OCI-LY1 (cell line): ENCODE measurements around the gene C2CD3.

ENCODE experiments used
- H2AFZ ChIP-seq: fragments of 200-600 bp; sonication (generic), shearing (Covaris generic); 2 replicates; pipeline ENCODE4 v1.6.0; 2014; ENCODE audit warnings: antibody characterized with exemption, mild to moderate bottlenecking, low read length
- H3F3A ChIP-seq: fragments of 200-600 bp; sonication (generic), shearing (Covaris generic); 2 replicates; pipeline ENCODE4 v1.6.0; 2014; ENCODE audit warnings: mild to moderate bottlenecking, antibody characterized with exemption, low read length, moderate library complexity; ENCODE audit not compliant: insufficient read depth
- H3K27ac ChIP-seq: fragments of 200-600 bp; sonication (generic); 2 replicates; pipeline ENCODE4 v1.5.1; 2014; ENCODE audit warnings: low read length, mixed run types, mild to moderate bottlenecking, low read depth; ENCODE audit not compliant: poor library complexity, severe bottlenecking
- H3K27me3 ChIP-seq: fragments of 200-600 bp; sonication (generic); 2 replicates; pipeline ENCODE4 v1.6.0; 2014; ENCODE audit warnings: antibody characterized with exemption, mild to moderate bottlenecking, low read length, moderate library complexity; ENCODE audit not compliant: insufficient read depth
- H3K36me3 ChIP-seq: fragments of 200-600 bp; sonication (generic); 2 replicates; pipeline ENCODE4 v1.6.1; 2014; ENCODE audit warnings: mild to moderate bottlenecking, antibody characterized with exemption, low read length, moderate library complexity, mixed read lengths; ENCODE audit not compliant: insufficient read depth
- H3K4me1 ChIP-seq: fragments of 200-600 bp; sonication (generic); 2 replicates; pipeline ENCODE4 v1.5.1; 2014; ENCODE audit warnings: mild to moderate bottlenecking, low read length, moderate library complexity; ENCODE audit not compliant: insufficient read depth, severe bottlenecking
- H3K4me2 ChIP-seq: fragments of 200-600 bp; sonication (generic), shearing (Covaris generic); 2 replicates; pipeline ENCODE4 v1.6.1; 2014; ENCODE audit warnings: low read length
- H3K4me3 ChIP-seq: fragments of 200-600 bp; sonication (generic); 2 replicates; pipeline ENCODE4 v1.5.1; 2014; ENCODE audit warnings: low read length, low read depth, mild to moderate bottlenecking, mixed read lengths; ENCODE audit not compliant: poor library complexity, severe bottlenecking
- H3K79me2 ChIP-seq: fragments of 200-600 bp; shearing (Covaris generic); 2 replicates; pipeline ENCODE4 v1.6.1; 2016; ENCODE audit warnings: mixed run types, low read length, mixed read lengths; ENCODE audit not compliant: insufficient read depth
- H3K9ac ChIP-seq: fragments of 200-600 bp; sonication (generic), shearing (Covaris generic); 2 replicates; pipeline ENCODE4 v1.6.1; 2014; ENCODE audit warnings: mild to moderate bottlenecking, low read length, mixed read lengths
- H3K9me2 ChIP-seq: fragments of 200-600 bp; sonication (generic), shearing (Covaris generic); 2 replicates; pipeline ENCODE4 v1.6.1; 2014; ENCODE audit warnings: low read depth, mild to moderate bottlenecking, low read length, mixed read lengths
- H3K9me3 ChIP-seq: fragments of 200-600 bp; shearing (Covaris generic); 2 replicates; pipeline ENCODE4 v1.6.1; 2014; ENCODE audit warnings: low read length, mixed read lengths
- H4K20me1 ChIP-seq: fragments of 200-600 bp; sonication (generic), shearing (Covaris generic); 2 replicates; pipeline ENCODE4 v1.6.0; 2016; ENCODE audit warnings: mild to moderate bottlenecking, low read length; ENCODE audit not compliant: insufficient read depth
- CTCF ChIP-seq: fragments of 200-600 bp; sonication (generic), shearing (Covaris generic); IDR thresholded peaks from 2 replicates; pipeline ENCODE4 v1.5.1; 2017; ENCODE audit warnings: mild to moderate bottlenecking, antibody characterized with exemption, low read length, moderate library complexity, mixed read lengths
- EZH2 ChIP-seq: fragments of 200-600 bp; sonication (generic), shearing (Covaris generic); IDR thresholded peaks from 2 replicates; pipeline ENCODE4 v1.8.0; 2017; ENCODE audit warnings: borderline replicate concordance, mixed run types, mild to moderate bottlenecking, antibody characterized with exemption, low read length, moderate library complexity, mixed read lengths

C2CD3 gene

GRCh38 chr11:74205181-74205580, 34.4 kb upstream of the C2CD3 start:
- Histone ChIP-seq H3K79me2 (no peaks in the 10 kb centered on the region), H3K9me2 (no peaks in the 10 kb centered on the region), H3K4me2 (no peak overlapping the region), H3K4me1 (no peaks in the 10 kb centered on the region), H3K27ac (no peak overlapping the region), H3K9me3 (no peaks in the 10 kb centered on the region), H2AFZ (no peak overlapping the region), H3K9ac (no peak overlapping the region), H3K27me3 (no peaks in the 10 kb centered on the region), H4K20me1 (no peaks in the 10 kb centered on the region), H3K36me3 (peaks cover 36% of the 10 kb centered on the region; the same call in 1 of the 2 replicates), H3K4me3 (no peak overlapping the region), H3F3A (no peaks in the 10 kb centered on the region)
- TF ChIP-seq CTCF (no peak), EZH2 (no peak)

GRCh38 chr11:74204701-74205100, 33.9 kb upstream of the C2CD3 start:
- Histone ChIP-seq H4K20me1 (no peaks in the 10 kb centered on the region), H3K9me2 (no peaks in the 10 kb centered on the region), H3K27ac (no peak overlapping the region), H3K9me3 (no peaks in the 10 kb centered on the region), H3K4me1 (no peaks in the 10 kb centered on the region), H3K79me2 (no peaks in the 10 kb centered on the region), H3K4me2 (no peak overlapping the region), H2AFZ (no peak overlapping the region), H3K27me3 (no peaks in the 10 kb centered on the region), H3K36me3 (peaks cover 31% of the 10 kb centered on the region), H3K9ac (no peak overlapping the region), H3K4me3 (no peak overlapping the region), H3F3A (no peaks in the 10 kb centered on the region)
- TF ChIP-seq CTCF, result no peak
- no peak for TF ChIP-seq EZH2

GRCh38 chr11:74203966-74204365, 33.2 kb upstream of the C2CD3 start:
- Histone ChIP-seq H3K27ac (no peak overlapping the region), H3K9ac (no peak overlapping the region), H3K4me1 (no peaks in the 10 kb centered on the region), H3K79me2 (no peaks in the 10 kb centered on the region), H3K4me2 (no peak overlapping the region), H3K9me2 (no peaks in the 10 kb centered on the region), H3K36me3 (peaks cover 25% of the 10 kb centered on the region), H3K27me3 (no peaks in the 10 kb centered on the region), H3K9me3 (no peaks in the 10 kb centered on the region), H3K4me3 (no peak overlapping the region), H3F3A (no peaks in the 10 kb centered on the region), H2AFZ (no peak overlapping the region), H4K20me1 (no peaks in the 10 kb centered on the region)
- no peak for TF ChIP-seq CTCF
- TF ChIP-seq EZH2, result no peak
